SH-SY5Y (cell line): ENCODE measurements around the gene RFTN1.

Experiments
- GATA2 ChIP-seq: IDR thresholded peaks from 2 replicates; pipeline ENCODE4 v1.6.1; 2011; ENCODE audit warnings: mild to moderate bottlenecking, low read depth, low read length
- GATA3 ChIP-seq: IDR thresholded peaks from 2 replicates; pipeline ENCODE4 v1.6.1; 2011; ENCODE audit warnings: low read depth, mild to moderate bottlenecking, low read length, moderate library complexity

GRCh38 chr3:16377847-16378302 lies 135.6 kb downstream of the RFTN1 start:
- TF ChIP-seq GATA2 (no peak), GATA3 (no peak)
